H1 (cell line): Measurements from ENCODE around the gene USP38. TPM values are rescaled to one million over a fixed set of nuclear protein-coding genes. Genes with fewer than 3 reads are reported as not detected.
"Not testable (repeated sequence)": the region's sequence is repeated elsewhere in the genome, so short reads cannot be mapped to it uniquely, and the experiment has no call there.

Experiments used
- CTCF ChIA-PET: fragments of 300-600 bp; sonication (Branson Sonifier 250); formaldehyde crosslinking; loops from one replicate; lab custom pipeline; 2021; ENCODE audit not compliant: partially characterized antibody; lab: Charles Lee
- POLR2A ChIA-PET: fragments of 300-600 bp; sonication (Branson Sonifier 250); formaldehyde crosslinking; loops from one replicate; lab custom pipeline; 2021; ENCODE audit warnings: inconsistent platforms; ENCODE audit not compliant: partially characterized antibody; lab: Charles Lee
- DNase-seq, 2 experiments: peaks; one replicate each; pipeline versions ENCODE4 v3.0.0 to v3.0.0-alpha.2; 2010 to 2022; ENCODE audit warnings: low spot score in 2 of 2, low read depth in 1 of 2, mixed read lengths in 1 of 2
- FAIRE-seq: peaks from 2 replicates; lab custom pipeline; 2011; peaks lifted over from hg19 to GRCh38; lab: Jason Lieb, UNC
- H2AFZ ChIP-seq: 2 replicates; pipeline ENCODE4 v1.8.1; 2012; ENCODE audit warnings: low read length, inconsistent platforms
- H2AK5ac ChIP-seq: 2 replicates; pipeline ENCODE4 v1.6.1; 2013; ENCODE audit warnings: low read depth, low read length
- H2BK120ac ChIP-seq: replicated peaks from 2 replicates; pipeline ENCODE3; 2013; ENCODE audit warnings: low read depth, low read length, inconsistent platforms
- H2BK12ac ChIP-seq: 2 replicates; pipeline ENCODE4 v1.6.1; 2013; ENCODE audit warnings: low read depth, low read length
- H2BK15ac ChIP-seq: 2 replicates; pipeline ENCODE4 v1.6.1; 2013; ENCODE audit warnings: low read length
- H2BK20ac ChIP-seq: 2 replicates; pipeline ENCODE4 v1.6.1; 2013; ENCODE audit warnings: low read length
- H2BK5ac ChIP-seq: 2 replicates; pipeline ENCODE4 v1.6.1; 2013; ENCODE audit warnings: low read depth, low read length
- H3K14ac ChIP-seq: 2 replicates; pipeline ENCODE4 v1.6.1; 2013; ENCODE audit warnings: inconsistent platforms; ENCODE audit not compliant: insufficient read length
- H3K18ac ChIP-seq: 2 replicates; pipeline ENCODE4 v1.6.1; 2013; ENCODE audit warnings: low read length; ENCODE audit errors: extremely low read depth
- H3K23ac ChIP-seq: 2 replicates; pipeline ENCODE4 v1.6.1; 2013; ENCODE audit warnings: inconsistent platforms; ENCODE audit not compliant: insufficient read length
- H3K23me2 ChIP-seq: 2 replicates; pipeline ENCODE4 v1.6.1; 2013; ENCODE audit warnings: low read depth, low read length
- H3K27ac ChIP-seq: 2 replicates; pipeline ENCODE4 v1.6.1; 2011; ENCODE audit warnings: low read depth, low read length, inconsistent platforms
- H3K27me3 ChIP-seq, 4 experiments: replicated peaks in 1 of 4; 1 replicate in 1 of 4; 2 replicates in 3 of 4; pipeline versions ENCODE4 v1.6.1 to v1.8.1; 2011 to 2013; ENCODE audit warnings: low read length in 3 of 4, mild to moderate bottlenecking in 3 of 4, inconsistent platforms in 2 of 4, mixed read lengths in 2 of 4, moderate library complexity in 1 of 4; ENCODE audit not compliant: control insufficient read depth in 3 of 4, insufficient read depth in 3 of 4; ENCODE audit errors: extremely low read depth in 1 of 4
- H3K36me3 ChIP-seq, 4 experiments: 2 replicates each; pipeline versions ENCODE4 v1.6.1 to v1.8.1; 2011 to 2013; ENCODE audit warnings: mild to moderate bottlenecking in 4 of 4, low read length in 3 of 4, moderate library complexity in 2 of 4, control low read depth in 1 of 4, inconsistent platforms in 1 of 4; ENCODE audit not compliant: insufficient read depth in 4 of 4, control insufficient read depth in 2 of 4
- H3K4ac ChIP-seq: replicated peaks from 2 replicates; pipeline ENCODE3; 2013; ENCODE audit warnings: low read length, low read depth, mixed read lengths, inconsistent platforms; ENCODE audit not compliant: insufficient read length
- H3K4me1 ChIP-seq, 4 experiments: replicated peaks in 1 of 4; 1 replicate in 1 of 4; 2 replicates in 3 of 4; pipeline versions ENCODE4 v1.6.1 to v1.8.1; 2011 to 2013; ENCODE audit warnings: low read length in 3 of 4, inconsistent platforms in 2 of 4, mixed read lengths in 1 of 4; ENCODE audit not compliant: insufficient read depth in 4 of 4, control insufficient read depth in 3 of 4
- H3K4me2 ChIP-seq, 2 experiments: 2 replicates each; pipeline versions ENCODE4 v1.6.1 to v1.8.1; 2011 to 2013; ENCODE audit warnings: low read depth in 2 of 2, low read length in 2 of 2, control low read depth in 1 of 2, inconsistent platforms in 1 of 2, mild to moderate bottlenecking in 1 of 2; ENCODE audit not compliant: insufficient read depth in 1 of 2
- H3K4me3 ChIP-seq, 4 experiments: fragments of 200-600, 300-600 bp in 1 of 4; sonication (generic), shearing (Covaris generic), sonication (Bioruptor Twin) in 1 of 4; 2 replicates each; pipeline versions ENCODE4 v1.5.1 to v1.8.1; 2011 to 2016; ENCODE audit warnings: low read length in 4 of 4, low read depth in 3 of 4, control low read depth in 2 of 4, inconsistent platforms in 2 of 4, mild to moderate bottlenecking in 2 of 4, mixed read lengths in 1 of 4, moderate library complexity in 1 of 4; ENCODE audit not compliant: insufficient read depth in 2 of 4; ENCODE audit errors: extremely low read depth in 1 of 4
- H3K56ac ChIP-seq: replicated peaks from 2 replicates; pipeline ENCODE3; 2013; ENCODE audit warnings: low read depth, mild to moderate bottlenecking, mixed read lengths, low read length, inconsistent platforms; ENCODE audit not compliant: insufficient read length
- H3K79me1 ChIP-seq: 2 replicates; pipeline ENCODE4 v1.6.1; 2013; ENCODE audit warnings: low read depth, low read length, control low read depth
- H3K79me2 ChIP-seq, 2 experiments: 2 replicates each; pipeline versions ENCODE4 v1.6.1 to v1.8.1; 2012 to 2013; ENCODE audit warnings: low read length in 2 of 2, mild to moderate bottlenecking in 2 of 2, inconsistent platforms in 1 of 2; ENCODE audit not compliant: insufficient read depth in 2 of 2, control insufficient read depth in 1 of 2
- H3K9ac ChIP-seq, 4 experiments: replicated peaks in 1 of 4; 1 replicate in 1 of 4; 2 replicates in 3 of 4; pipeline versions ENCODE4 v1.6.1 to v1.8.1; 2011 to 2013; ENCODE audit warnings: low read depth in 3 of 4, low read length in 3 of 4, control low read depth in 2 of 4, mild to moderate bottlenecking in 2 of 4, moderate library complexity in 2 of 4, inconsistent platforms in 1 of 4; ENCODE audit errors: extremely low read depth in 1 of 4
- H3K9me3 ChIP-seq, 2 experiments: 2 replicates each; pipeline versions ENCODE4 v1.6.1 to v1.8.1; 2012 to 2013; ENCODE audit warnings: mild to moderate bottlenecking in 2 of 2, moderate library complexity in 2 of 2, control low read depth in 1 of 2, inconsistent platforms in 1 of 2, low read depth in 1 of 2, low read length in 1 of 2, mixed read lengths in 1 of 2; ENCODE audit not compliant: insufficient read depth in 2 of 2
- H4K20me1 ChIP-seq, 2 experiments: replicated peaks in 1 of 2; 2 replicates each; pipeline versions ENCODE3 to v1.8.1; 2011 to 2013; ENCODE audit warnings: inconsistent platforms in 2 of 2, low read length in 2 of 2, mild to moderate bottlenecking in 1 of 2; ENCODE audit not compliant: insufficient read depth in 2 of 2, control insufficient read depth in 1 of 2
- H4K5ac ChIP-seq: 2 replicates; pipeline ENCODE4 v1.6.1; 2013; ENCODE audit warnings: low read length, low read depth, mixed read lengths, inconsistent platforms; ENCODE audit not compliant: insufficient read length
- H4K8ac ChIP-seq: 2 replicates; pipeline ENCODE4 v1.8.0; 2013; ENCODE audit warnings: mild to moderate bottlenecking, moderate library complexity, low read length, inconsistent platforms; ENCODE audit not compliant: insufficient read depth; ENCODE audit errors: extremely low read depth
- H4K91ac ChIP-seq: replicated peaks from 2 replicates; pipeline ENCODE3; 2013; ENCODE audit warnings: low read length, mixed read lengths, inconsistent platforms; ENCODE audit not compliant: insufficient read length
- JUND ChIP-seq: IDR thresholded peaks from 2 replicates; pipeline ENCODE4 v1.6.1; 2011; ENCODE audit warnings: mild to moderate bottlenecking, improper control_type of control experiment, low read length
- NANOG ChIP-seq: IDR thresholded peaks from 2 replicates; pipeline ENCODE4 v1.6.1; 2011; ENCODE audit warnings: low read length, low read depth, mild to moderate bottlenecking, inconsistent platforms; ENCODE audit not compliant: insufficient read depth, poor library complexity, severe bottlenecking
- RAD21 ChIP-seq, 2 experiments: IDR thresholded peaks in 1 of 2; conservative IDR thresholded peaks in 1 of 2; 2 replicates each; pipeline ENCODE4 v1.6.1; 2011; ENCODE audit warnings: low read depth in 2 of 2, low read length in 2 of 2, improper control_type of control experiment in 1 of 2, inconsistent platforms in 1 of 2, mild to moderate bottlenecking in 1 of 2, moderate library complexity in 1 of 2
- TAF1 ChIP-seq: IDR thresholded peaks from 2 replicates; pipeline ENCODE4 v1.6.1; 2011; ENCODE audit warnings: mild to moderate bottlenecking, low read depth, low read length
- YY1 ChIP-seq: IDR thresholded peaks from 2 replicates; pipeline ENCODE4 v1.6.1; 2011; ENCODE audit warnings: low read depth, mild to moderate bottlenecking, low read length
- WGBS, 2 experiments: shearing (Covaris generic) in 1 of 2; methylation state at CpG; one replicate each; pipeline versions ENCODE4 v1.1.6 to v1.1.7; 2013 to 2015; ENCODE audit warnings: low lambda C conversion rate in 2 of 2, mixed read lengths in 2 of 2, inconsistent platforms in 1 of 2, low coverage in 1 of 2, missing lambda C conversion rate in 1 of 2; ENCODE audit not compliant: insufficient replicate concordance in 2 of 2, insufficient coverage in 1 of 2, insufficient read length in 1 of 2; ENCODE audit errors: extremely low coverage in 1 of 2, missing lambda C conversion rate in 1 of 2; 5-methylcytosine and 5-hydroxymethylcytosine counted together
- polyA plus RNA-seq, 7 experiments: library from polyadenylated mRNA; depleted of rRNA in 3 of 7; stranded (reverse) in 5 of 7; unstranded in 2 of 7; fragments of >200 nt in 5 of 7; fragments of 200-250 nt in 2 of 7; gene quantifications; 1 replicate in 5 of 7; 2 replicates in 1 of 7; 4 replicates in 1 of 7; pipeline versions ENCODE4 v1.2.1 to v1.2.3, GENCODE V29; 2011 to 2013; ENCODE audit warnings: missing spikeins in 2 of 7, mixed read lengths in 2 of 7
- total RNA-seq: library from RNA; stranded (reverse); fragmentation: NEBNext Ultra II Directional; extraction: Animal tissue kit (Norgen Biotek cat#: 25700); gene quantifications from 2 replicates; pipeline ENCODE4 v1.2.1, GENCODE V29; 2021

USP38 gene
- total and polyA plus RNA-seq, 2 of the 8 experiments (the other 6 are each of a cell fraction or from before 2014, with no cell fraction given), result 3.2 to 10.5 TPM

- no peak for TF ChIP-seq JUND
- no peak for TF ChIP-seq RAD21 (IDR thresholded peaks at IDR 0.05 in 1 of 2, conservative IDR thresholded peaks at IDR 0.05 in 1 of 2; ENCODE audit: low read depth in 2 of 2, low read length in 2 of 2)
- TF ChIP-seq NANOG, result no peak
- no peak for TF ChIP-seq YY1
- no peak for TF ChIP-seq TAF1
These were observed 21.1 kb upstream of the USP38 start (continued) for GRCh38 chr4:143163614-143164013.

- CTCF ChIA-PET, result interaction anchor here (0.8 kb wide), 1 partner anchor 72 kb away, joined by 3 read pairs; no protein-coding TSS in a partner anchor
- H2BK12ac ChIP-seq, H3K18ac ChIP-seq, H3K36me3 ChIP-seq, H3K27ac ChIP-seq, H3K79me1 ChIP-seq, H3K9me3 ChIP-seq, H3K4me3 ChIP-seq, H3K4ac ChIP-seq, POLR2A ChIA-PET, H3K14ac ChIP-seq, H4K5ac ChIP-seq, H2BK15ac ChIP-seq, H3K27me3 ChIP-seq, H3K4me1 ChIP-seq, H3K4me2 ChIP-seq, H3K23ac ChIP-seq, H2AK5ac ChIP-seq, H3K23me2 ChIP-seq, H3K56ac ChIP-seq, H2BK20ac ChIP-seq, H2BK5ac ChIP-seq, H3K9ac ChIP-seq, FAIRE-seq, H4K8ac ChIP-seq, H2AFZ ChIP-seq, H4K20me1 ChIP-seq, H3K79me2 ChIP-seq, H4K91ac ChIP-seq, H2BK120ac ChIP-seq: not testable (repeated sequence)
- WGBS, 2 experiments, result 85% methylated on average over 11 of the region's 11 CpGs; no CpG with 5 or more reads in 1 of the 2 experiments
- peak in 1 of 2 experiments; percentile 66 for DNase-seq
These were observed 18.0 kb upstream of the USP38 start for GRCh38 chr4:143166722-143167121.
